ENCODE results near the gene LRRN4CL. TPM values are rescaled to one million over a fixed set of nuclear protein-coding genes. Genes with fewer than 3 reads are reported as not detected.
A peak's percentile ranks its signal among the peaks of the same experiment; 100 is the strongest.
"Not testable (repeated sequence)": the region's sequence is repeated elsewhere in the genome, so short reads cannot be mapped to it uniquely, and the experiment has no call there.

The LRRN4CL gene
- total RNA-seq, 2 experiments from 2014 or later, result 0.16 to 0.21 TPM

DNA sequence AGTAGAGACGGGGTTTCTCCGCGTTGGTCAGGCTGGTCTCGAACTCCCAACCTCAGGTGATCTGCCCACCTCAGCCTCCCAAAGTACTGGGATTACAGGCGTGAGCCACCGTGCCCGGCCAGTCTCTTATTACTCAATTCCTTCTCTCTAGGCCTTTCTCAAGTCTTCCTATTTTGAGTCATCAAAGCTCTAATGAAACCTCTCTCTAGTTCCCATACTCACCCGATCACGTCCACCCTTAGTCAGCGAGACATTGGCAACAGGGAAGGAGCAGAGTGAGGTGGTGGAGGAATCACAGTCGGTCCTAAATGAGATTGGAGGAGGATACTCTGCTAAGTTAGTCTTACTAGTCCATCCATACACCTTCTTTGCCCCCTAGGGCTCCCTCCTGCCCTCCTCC is 12.9 kb upstream of the LRRN4CL start:
- H3K27me3 Mint-ChIP-seq, result no peaks in the 10 kb centered on the region
- no peak for DNase-seq
- H3K9me3 Mint-ChIP-seq, result no peaks in the 10 kb centered on the region
- H3K4me1 Mint-ChIP-seq, result peaks cover 12% of the 10 kb centered on the region
- H3K36me3 Mint-ChIP-seq, result peaks cover 13% of the 10 kb centered on the region
- no peak overlapping the region for H3K27ac Mint-ChIP-seq
- no peak overlapping the region for H3K4me3 Mint-ChIP-seq

DNA sequence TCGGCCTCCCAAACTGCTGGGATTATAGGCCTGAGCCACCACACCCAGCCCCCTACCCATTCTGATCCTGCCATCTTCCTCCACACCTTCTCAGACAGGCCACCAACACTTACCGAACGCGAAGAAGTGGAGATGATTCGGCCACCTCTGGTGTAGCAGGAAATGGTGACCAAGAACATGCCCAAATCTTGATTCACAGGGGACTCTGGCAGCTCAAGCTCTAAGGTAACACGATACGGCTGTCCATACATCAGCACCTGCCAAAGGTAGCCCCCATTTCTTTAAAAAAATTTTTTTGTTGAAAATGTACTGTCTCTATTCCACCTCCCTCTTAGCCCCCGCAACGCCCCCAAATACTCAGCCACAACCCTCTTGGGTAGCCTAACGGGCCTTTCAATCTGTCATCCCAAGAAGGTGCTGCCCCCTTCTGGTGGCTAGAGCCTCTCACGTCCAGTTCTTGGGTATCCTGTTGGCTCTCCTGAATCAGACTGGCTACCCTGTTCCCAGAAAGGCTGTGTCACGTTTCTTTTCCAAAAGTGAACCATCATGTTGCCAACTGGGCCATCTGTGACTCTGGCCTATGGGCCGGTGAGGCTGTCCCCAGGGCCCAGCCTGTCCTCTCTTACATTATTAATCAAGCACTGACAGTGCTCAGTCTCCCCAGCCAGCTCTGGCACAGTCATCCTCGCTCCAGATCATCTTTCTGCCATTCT is 5.3 kb upstream of the LRRN4CL start:
- DNase-seq, result peak; percentile 73
- no peaks in the 10 kb centered on the region for H3K4me1 Mint-ChIP-seq
- no peak overlapping the region for H3K4me3 Mint-ChIP-seq
- H3K36me3 Mint-ChIP-seq, result peaks cover 11% of the 10 kb centered on the region
- H3K9me3 Mint-ChIP-seq, result no peaks in the 10 kb centered on the region
- no peaks in the 10 kb centered on the region for H3K27me3 Mint-ChIP-seq
- no peak overlapping the region for H3K27ac Mint-ChIP-seq

DNA sequence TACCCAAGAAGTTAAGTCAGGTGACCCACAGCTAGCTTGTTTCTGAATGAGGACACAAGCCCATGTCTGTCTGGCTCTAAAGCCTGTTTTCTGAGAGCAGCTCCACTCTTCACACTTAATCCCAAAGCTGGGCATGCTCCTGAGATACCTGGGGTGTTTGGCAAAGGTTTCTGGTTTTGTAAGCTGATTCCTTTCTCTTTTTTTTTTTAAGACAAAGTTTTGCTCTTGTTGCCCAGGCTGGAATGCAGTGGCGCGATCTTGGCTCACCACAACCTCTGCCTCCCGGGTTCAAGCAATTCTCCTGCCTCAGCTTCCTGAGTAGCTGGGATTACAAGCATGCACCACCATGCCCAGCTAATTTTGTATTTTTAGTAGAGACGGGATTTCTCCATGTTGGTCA is 4.3 kb upstream of the LRRN4CL start:
- H3K27me3 Mint-ChIP-seq, H3K4me3 Mint-ChIP-seq, H3K4me1 Mint-ChIP-seq, DNase-seq, H3K27ac Mint-ChIP-seq, H3K9me3 Mint-ChIP-seq: not testable (repeated sequence)
- H3K36me3 Mint-ChIP-seq, result peaks cover 12% of the 10 kb centered on the region

DNA sequence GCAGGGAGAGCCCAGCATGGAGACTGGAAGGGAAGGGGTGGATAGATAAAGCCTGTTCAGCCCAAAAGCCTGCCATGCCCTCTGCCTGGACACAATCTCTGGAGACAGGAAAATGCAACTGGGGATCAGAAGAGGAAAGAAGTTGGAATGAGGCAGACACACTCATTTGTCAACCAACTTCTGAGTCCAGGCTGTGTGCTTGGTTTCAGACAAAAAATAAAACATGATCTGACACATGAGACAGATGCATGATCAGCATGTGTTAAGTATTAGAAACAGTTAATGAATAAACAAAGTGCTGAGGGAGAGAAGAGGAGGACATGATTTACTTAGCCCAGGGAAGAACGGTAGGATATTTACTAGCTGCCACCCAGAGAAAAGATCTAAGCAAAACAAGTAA is 839 bp downstream of the LRRN4CL start:
- H3K4me3 Mint-ChIP-seq, result no peak overlapping the region
- H3K27me3 Mint-ChIP-seq, result peaks cover 19% of the 10 kb centered on the region
- no peaks in the 10 kb centered on the region for H3K4me1 Mint-ChIP-seq
- H3K9me3 Mint-ChIP-seq, result no peaks in the 10 kb centered on the region
- H3K36me3 Mint-ChIP-seq, result peaks cover 15% of the 10 kb centered on the region
- no peak overlapping the region for H3K27ac Mint-ChIP-seq
- no peak for DNase-seq

DNA sequence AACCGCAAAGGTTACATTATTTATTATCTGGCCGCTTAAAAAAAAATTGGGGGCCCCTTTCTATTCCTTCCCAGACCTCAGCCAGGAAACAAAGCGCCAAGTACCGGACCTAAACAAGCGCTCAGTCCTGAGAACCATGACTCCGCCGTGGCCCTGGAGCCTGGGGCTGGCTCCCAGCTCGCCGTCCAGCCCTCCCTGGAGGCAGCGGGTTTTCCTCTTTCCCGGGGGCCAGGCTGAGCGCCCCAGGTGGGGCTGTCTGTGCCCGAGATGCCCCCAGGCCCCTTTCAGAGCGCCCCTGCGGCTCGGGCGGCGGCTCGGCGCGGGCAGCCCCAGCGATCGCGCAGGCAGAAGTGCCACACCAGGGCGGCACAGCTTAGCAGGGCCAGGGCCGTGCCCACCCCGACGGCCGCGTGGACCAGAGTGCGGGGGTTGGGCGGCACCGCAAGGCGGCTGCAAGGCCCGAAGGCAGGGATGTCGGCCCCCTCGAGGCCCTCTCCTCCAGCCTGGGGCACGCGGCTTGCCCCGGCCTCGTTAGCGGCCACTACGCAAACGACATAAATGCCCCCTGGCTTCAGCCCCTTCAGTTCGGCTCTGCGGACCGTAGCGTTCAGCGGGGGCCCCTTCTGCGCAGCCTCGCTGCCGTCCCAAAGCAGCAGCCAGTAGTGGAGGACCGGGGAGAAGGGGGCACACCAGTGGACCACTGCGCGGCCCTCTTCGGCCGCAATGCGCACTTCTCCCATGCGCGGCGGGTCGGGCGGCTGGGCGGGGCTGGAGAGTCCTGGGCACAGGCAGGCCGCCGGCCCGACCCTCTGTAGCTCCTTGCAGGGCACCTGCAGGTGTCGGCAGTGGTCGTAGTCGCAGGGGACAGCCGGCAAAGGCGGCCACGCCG is 1.6 kb downstream of the LRRN4CL start:
- Mint-ChIP-seq H3K27ac (no peak overlapping the region), H3K9me3 (no peaks in the 10 kb centered on the region), H3K4me1 (no peaks in the 10 kb centered on the region), H3K27me3 (peaks cover 19% of the 10 kb centered on the region), H3K4me3 (no peak overlapping the region), H3K36me3 (peaks cover 12% of the 10 kb centered on the region)
- no peak for DNase-seq

DNA sequence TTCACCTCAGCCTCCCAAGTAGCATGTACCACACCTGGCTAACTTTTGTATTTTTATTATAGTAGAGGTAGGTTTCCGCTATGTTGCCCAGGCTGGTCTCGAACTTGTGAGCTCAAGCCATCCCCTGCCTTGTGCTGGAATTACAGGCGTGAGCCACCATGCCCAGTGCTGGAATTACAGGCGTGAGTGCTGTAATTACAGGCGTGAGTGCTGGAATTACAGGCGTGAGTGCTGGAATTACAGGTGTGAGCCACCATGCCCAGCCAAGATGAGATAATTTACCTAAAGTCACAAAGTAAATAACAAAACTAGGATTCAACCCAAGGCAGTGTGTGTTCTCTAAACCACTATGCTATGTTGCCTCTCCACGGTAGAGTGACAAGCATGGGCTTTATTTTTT is 6.8 kb downstream of the LRRN4CL start:
- Mint-ChIP-seq H3K4me3 (no peak overlapping the region), H3K27ac (no peak overlapping the region), H3K36me3 (peaks cover 9% of the 10 kb centered on the region), H3K9me3 (no peaks in the 10 kb centered on the region), H3K4me1 (peaks cover 20% of the 10 kb centered on the region), H3K27me3 (peaks cover 10% of the 10 kb centered on the region)
- no peak for DNase-seq

DNA sequence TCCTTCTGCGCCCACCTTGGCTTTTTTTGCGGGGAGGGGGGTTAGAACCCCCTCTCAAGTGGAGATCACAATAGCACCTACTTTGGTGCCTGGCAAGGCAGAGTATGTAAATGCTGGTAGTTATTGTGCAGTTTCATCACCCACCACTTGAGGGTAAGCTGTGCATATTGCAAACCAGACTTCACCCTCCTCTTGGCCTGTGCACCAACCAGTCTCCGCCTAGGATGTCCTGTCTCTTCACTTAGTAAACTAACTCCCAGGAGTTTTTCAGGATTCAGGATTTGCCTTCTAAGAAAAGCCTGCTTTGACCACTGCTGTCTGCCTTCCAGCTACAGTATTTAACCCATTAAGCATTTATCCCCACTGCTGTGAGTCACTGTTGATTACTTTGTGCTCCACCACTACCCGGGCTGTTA is 8.5 kb downstream of the LRRN4CL start:
- peaks cover 19% of the 10 kb centered on the region for H3K36me3 Mint-ChIP-seq
- peak overlapping the region; percentile 75 for H3K27ac Mint-ChIP-seq
- DNase-seq, result peak; percentile 38
- H3K9me3 Mint-ChIP-seq, result no peaks in the 10 kb centered on the region
- peak overlapping the region; percentile 42 for H3K4me3 Mint-ChIP-seq
- H3K27me3 Mint-ChIP-seq, result no peaks in the 10 kb centered on the region
- peaks cover 32% of the 10 kb centered on the region for H3K4me1 Mint-ChIP-seq

DNA sequence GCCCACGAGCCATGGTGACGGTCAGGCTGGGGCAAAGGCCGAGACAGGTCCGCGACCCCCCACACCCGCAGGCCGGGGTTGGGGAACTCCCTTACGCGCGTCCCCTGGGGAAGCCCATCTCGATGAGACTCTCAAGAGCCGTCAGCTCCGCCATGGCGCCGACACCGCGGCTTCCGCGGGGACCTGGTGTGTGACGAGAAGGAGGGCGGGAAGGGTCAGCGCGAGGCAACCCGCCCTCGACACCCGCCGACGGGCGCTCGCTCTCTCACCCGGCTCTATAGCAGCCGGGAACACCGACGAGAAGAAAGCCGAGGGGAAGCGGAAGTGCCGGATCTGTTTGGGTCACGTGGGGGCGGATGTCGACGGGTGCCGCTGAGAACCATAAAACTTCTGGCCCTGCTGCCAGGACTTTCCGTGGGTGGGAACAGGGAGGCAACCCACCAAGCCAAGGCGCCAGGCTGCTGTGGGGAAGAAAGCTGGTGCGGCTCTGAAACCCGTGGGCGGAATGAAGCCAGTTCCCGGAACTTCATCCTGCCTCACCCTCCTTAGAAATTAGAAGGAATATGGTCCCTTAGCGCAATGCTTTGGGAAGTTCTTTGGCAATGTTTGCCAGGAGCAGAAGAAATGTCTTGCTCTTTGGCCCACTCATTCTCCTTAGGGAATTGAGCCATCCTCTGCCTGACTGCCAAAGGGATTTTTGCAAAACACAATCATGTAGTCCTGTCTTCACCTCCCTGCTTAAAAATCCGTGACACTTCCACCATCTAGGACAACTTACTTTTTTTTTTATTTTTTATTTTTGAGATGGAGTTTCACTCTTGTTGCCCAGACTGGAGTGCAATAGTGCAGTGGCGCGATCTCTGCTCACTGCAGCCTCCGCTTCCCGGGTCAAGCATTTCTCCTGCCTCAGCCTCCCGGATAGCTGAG is 10.3 kb downstream of the LRRN4CL start, which contains the start of gene UBXN1:
TSS of gene UBXN1 (minus strand) at position 304 of the 927 bp plus-strand sequence. CDS start at position 154, 150 bp downstream.
- H3K36me3 Mint-ChIP-seq, result peaks cover 27% of the 10 kb centered on the region
- peak within 1 kb of the TSS; percentile 89 for H3K27ac Mint-ChIP-seq
- peaks cover 34% of the 10 kb centered on the region for H3K4me1 Mint-ChIP-seq
- H3K4me3 Mint-ChIP-seq, result peak within 1 kb of the TSS; percentile 90
- no peaks in the 10 kb centered on the region for H3K27me3 Mint-ChIP-seq
- peak; percentile 88 for DNase-seq
- no peaks in the 10 kb centered on the region for H3K9me3 Mint-ChIP-seq

DNA sequence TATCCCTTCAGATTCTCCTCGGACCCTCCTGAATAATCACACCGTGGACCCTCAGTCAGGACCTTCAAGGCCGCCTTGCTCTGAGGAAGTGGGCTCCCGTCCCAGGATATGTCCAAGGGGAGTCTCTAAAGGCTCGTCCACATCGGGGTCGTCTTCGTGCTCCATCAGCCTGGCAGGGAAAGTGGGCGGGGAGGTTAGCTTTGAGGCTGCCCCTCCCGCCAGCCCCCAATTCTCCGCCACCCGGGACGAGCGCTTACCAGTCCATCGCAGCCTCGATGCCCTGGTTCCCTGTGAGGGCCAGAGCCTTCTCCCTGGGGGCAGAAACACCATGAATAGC is 10.9 kb downstream of the LRRN4CL start:
- Mint-ChIP-seq H3K4me3 (peak overlapping the region; percentile 90), H3K4me1 (peaks cover 37% of the 10 kb centered on the region), H3K36me3 (peaks cover 29% of the 10 kb centered on the region), H3K27me3 (no peaks in the 10 kb centered on the region), H3K9me3 (no peaks in the 10 kb centered on the region), H3K27ac (peak overlapping the region; percentile 89)
- DNase-seq, result no peak

DNA sequence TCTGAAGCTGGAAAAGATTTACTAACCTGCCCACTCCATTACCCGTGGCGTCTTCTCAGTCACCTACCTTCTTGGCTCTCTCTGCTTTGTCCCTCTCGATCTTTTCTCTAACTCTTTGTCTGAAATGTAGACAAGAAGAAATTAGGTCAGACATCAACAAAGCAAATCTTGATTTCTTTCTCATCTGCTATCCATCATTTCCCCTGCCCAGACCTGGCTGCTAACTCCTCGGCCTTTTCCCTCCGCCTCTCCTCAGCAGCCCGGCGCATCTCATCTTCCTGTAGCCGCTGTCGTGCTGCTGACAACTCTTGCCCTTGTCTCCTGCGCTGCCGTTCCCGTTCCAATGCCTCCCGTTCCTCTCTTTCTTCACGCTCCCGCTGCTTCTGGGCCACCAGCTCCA is 11.6 kb downstream of the LRRN4CL start:
- no peak for DNase-seq
- H3K27ac Mint-ChIP-seq, result peak overlapping the region; percentile 89
- H3K4me3 Mint-ChIP-seq, result peak overlapping the region; percentile 90
- peaks cover 32% of the 10 kb centered on the region for H3K36me3 Mint-ChIP-seq
- H3K27me3 Mint-ChIP-seq, result no peaks in the 10 kb centered on the region
- H3K4me1 Mint-ChIP-seq, result peaks cover 42% of the 10 kb centered on the region
- no peaks in the 10 kb centered on the region for H3K9me3 Mint-ChIP-seq

DNA sequence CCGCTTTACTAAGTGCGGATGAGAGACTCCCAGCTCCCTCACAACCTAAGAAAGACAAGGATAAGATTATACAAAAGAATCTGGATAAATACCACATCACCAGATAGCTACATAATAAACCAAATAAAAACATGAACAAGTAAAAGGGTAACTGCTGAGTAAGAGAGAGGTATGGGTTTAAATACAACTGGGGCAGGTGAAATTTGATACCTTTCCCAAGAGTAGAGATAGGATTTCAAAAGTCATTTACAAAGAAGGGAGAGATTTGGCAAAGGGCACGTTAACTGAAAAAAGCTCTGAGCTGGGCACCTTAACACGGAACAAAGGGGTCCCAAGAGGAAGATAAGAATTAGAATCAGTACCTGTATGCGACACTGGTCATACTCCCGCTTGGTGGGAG is 12.2 kb downstream of the LRRN4CL start:
- Mint-ChIP-seq H3K27ac (peak overlapping the region; percentile 39), H3K4me1 (peaks cover 47% of the 10 kb centered on the region), H3K4me3 (peak overlapping the region; percentile 90), H3K36me3 (peaks cover 38% of the 10 kb centered on the region), H3K9me3 (no peaks in the 10 kb centered on the region), H3K27me3 (no peaks in the 10 kb centered on the region)
- no peak for DNase-seq

DNA sequence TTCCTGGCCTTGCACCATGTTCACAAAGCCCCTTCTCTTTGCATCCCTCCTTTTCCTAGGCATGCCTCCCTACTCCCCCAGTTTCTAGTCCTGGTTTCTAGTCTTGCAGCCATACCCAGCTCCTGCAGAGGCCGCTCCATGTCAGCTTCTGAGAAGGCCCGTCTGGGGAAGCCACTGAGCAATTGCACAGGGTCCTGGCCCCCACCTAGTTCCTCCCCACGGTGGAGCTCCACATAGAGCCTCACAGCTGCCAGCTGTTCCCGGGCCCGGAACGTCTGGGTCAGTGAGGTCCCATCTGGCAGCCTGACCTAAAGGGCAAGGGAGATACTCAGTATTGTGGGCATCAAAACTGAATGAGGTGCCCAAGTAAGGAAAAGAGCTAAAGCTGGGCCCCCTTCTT is 12.6 kb downstream of the LRRN4CL start:
- Mint-ChIP-seq H3K9me3 (no peaks in the 10 kb centered on the region), H3K4me1 (peaks cover 47% of the 10 kb centered on the region), H3K36me3 (peaks cover 40% of the 10 kb centered on the region), H3K27me3 (no peaks in the 10 kb centered on the region), H3K27ac (peak overlapping the region; percentile 39), H3K4me3 (peak overlapping the region; percentile 90)
- no peak for DNase-seq

DNA sequence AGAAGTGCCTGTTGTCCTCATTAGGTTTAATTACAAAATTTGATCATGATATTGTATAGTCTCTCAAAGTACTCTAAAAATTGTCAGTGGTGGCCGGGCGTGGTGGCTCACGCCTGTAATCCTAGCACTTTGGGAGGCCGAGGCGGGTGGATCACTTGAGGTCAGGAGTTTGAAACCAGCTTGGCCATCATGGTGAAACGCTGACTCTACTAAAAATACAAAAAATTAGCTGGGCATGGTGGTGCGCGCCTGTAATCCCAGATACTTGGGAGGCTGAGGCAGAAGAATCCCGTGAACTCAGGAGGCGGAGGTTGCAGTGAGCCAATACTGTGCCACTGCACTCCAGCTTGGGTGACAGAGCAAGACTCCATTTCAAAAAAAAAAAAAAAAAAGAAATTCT is 13.9 kb downstream of the LRRN4CL start:
- H3K27ac Mint-ChIP-seq, DNase-seq, H3K9me3 Mint-ChIP-seq, H3K4me3 Mint-ChIP-seq, H3K27me3 Mint-ChIP-seq: not testable (repeated sequence)
- Mint-ChIP-seq H3K4me1 (peaks cover 43% of the 10 kb centered on the region), H3K36me3 (peaks cover 52% of the 10 kb centered on the region)

DNA sequence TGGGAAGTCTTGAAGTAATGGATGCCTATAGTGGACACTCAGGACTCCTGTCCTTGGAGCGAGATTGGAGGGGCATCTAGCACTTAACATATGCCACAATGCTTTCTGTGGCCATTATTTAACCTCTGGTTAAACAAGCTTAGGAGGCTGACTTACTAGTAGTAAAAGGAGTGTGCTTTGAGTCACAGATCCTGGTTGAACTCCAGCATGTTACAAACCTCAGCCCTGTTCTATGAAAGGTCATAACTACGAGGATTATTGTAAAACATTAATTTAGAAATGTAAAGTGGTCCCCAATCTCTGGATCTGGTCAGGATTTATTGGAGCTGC is 16.2 kb downstream of the LRRN4CL start:
- Mint-ChIP-seq H3K4me1 (peaks cover 54% of the 10 kb centered on the region), H3K9me3 (no peaks in the 10 kb centered on the region), H3K4me3 (peak overlapping the region; percentile 91), H3K27me3 (no peaks in the 10 kb centered on the region), H3K27ac (peak overlapping the region; percentile 95), H3K36me3 (peaks cover 67% of the 10 kb centered on the region)
- no peak for DNase-seq

Data from activated naive CD8-positive, alpha-beta T cell treated with anti-CD3 and anti-CD28 coated beads for 36 hours (primary cell).